ENCODE measurements around the gene UBA6. TPM values are rescaled to one million over a fixed set of nuclear protein-coding genes. Genes with fewer than 3 reads are reported as not detected.

UBA6 gene
- 74.2 and 90.0 TPM in 2 replicates for total RNA-seq
- 92.8 and 127 TPM in 2 replicates for polyA plus RNA-seq
- 23.7 and 31.6 TPM in 2 replicates for polyA plus RNA-seq (2012)
- 4.9 and 17.0 TPM in 2 replicates for polyA minus RNA-seq (ENCODE audit: low replicate concordance)

DNA sequence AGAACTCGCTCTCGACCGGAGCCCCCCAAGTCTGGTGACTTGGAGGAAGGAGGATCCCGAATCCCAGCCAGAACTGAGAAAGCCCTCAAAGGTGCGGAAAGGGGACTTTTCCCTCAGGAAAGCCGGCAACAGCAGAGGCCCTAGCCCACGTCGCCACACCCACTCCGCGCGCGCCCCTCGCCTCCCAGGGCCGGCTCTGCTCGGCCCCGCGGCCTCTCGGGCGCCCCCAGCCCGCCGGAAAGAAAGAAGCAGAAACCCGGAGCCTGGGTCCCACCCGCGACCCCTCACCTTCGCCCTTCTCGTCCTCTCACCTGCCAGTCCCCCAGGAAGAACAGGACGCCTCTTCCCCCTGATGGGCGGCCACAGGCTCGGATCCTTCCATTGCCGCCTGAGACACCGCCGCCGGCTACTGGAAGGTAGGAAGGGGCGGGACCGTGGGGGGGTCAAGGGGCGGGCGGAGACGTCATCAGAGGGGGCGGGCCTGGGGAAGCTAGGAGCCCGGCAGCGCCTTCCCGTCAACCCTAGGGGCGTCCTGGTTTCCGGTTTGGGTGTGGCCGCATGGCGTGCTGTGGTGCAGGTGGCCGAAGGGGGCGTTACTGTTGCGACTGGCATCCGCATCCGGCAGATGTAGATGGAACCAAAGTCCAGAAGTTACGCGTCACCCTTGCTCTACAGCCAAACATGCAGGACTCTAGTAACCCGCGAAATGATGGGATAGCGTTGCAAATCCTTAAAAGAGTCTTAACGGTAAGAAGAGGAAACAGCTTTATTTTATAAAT is at the start of gene UBA6:
UBA6 (minus strand) TSS at position 418 of the 779 bp plus-strand sequence; CDS start at position 382, 36 bp downstream.
- H4K20me1 ChIP-seq (ENCODE audit: control insufficient read depth, extremely low read depth, insufficient read depth, low read length): no peaks in the 10 kb centered on the region

DNA sequence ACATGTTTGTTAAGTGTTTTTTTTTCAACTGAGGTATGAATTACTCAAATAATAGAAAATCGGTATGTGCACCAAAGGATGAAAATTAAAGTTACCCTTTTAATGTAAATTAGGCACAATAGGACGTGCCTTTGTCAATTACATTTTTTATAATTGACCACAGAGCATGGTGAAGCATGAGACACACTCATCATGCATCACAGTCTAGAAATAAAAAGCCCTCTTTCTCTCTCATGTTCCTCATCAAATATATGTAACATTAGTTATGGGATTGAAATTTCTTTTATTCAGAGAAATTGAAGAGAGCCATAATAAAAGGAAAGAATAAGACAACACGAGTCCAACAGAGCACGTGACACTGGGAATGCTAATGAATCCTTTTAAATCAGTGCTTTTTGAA is 49.7 kb upstream of the UBA6 start:
- peak in 1 of 2 donors; percentile 20 for DNase-seq (ENCODE audit: low read depth in 2 of 2)
- no peak overlapping the region for H3K27ac ChIP-seq (ENCODE audit: insufficient read depth, low read length)
- H3K4me3 ChIP-seq (replicated peaks in 1 of 4; ENCODE audit: control extremely low read depth in 1 of 4, insufficient read depth in 1 of 4, low read depth in 3 of 4, low read length in 4 of 4): no peak overlapping the region
- H3K9ac ChIP-seq (ENCODE audit: insufficient read depth, low read length): no peak overlapping the region
- H2AFZ ChIP-seq (ENCODE audit: low read length): no peak overlapping the region
- TF ChIP-seq, protein P1, sequence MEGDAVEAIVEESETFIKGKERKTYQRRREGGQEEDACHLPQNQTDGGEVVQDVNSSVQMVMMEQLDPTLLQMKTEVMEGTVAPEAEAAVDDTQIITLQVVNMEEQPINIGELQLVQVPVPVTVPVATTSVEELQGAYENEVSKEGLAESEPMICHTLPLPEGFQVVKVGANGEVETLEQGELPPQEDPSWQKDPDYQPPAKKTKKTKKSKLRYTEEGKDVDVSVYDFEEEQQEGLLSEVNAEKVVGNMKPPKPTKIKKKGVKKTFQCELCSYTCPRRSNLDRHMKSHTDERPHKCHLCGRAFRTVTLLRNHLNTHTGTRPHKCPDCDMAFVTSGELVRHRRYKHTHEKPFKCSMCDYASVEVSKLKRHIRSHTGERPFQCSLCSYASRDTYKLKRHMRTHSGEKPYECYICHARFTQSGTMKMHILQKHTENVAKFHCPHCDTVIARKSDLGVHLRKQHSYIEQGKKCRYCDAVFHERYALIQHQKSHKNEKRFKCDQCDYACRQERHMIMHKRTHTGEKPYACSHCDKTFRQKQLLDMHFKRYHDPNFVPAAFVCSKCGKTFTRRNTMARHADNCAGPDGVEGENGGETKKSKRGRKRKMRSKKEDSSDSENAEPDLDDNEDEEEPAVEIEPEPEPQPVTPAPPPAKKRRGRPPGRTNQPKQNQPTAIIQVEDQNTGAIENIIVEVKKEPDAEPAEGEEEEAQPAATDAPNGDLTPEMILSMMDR (conservative IDR thresholded peaks at IDR 0.05 in 1 of 2, IDR thresholded peaks at IDR 0.05 in 1 of 2; ENCODE audit: low read depth in 1 of 2, low read length in 2 of 2): no peak
- no peak for TF ChIP-seq EZH2 (IDR thresholded peaks at IDR 0.05; ENCODE audit: low read length, missing control alignments)
- H3K4me2 ChIP-seq (ENCODE audit: extremely low read depth, insufficient read depth, low read length): no peak overlapping the region
- no peaks in the 10 kb centered on the region for H3K4me1 ChIP-seq (ENCODE audit: control insufficient read depth, extremely low read depth, insufficient read depth, low read length)
- no peaks in the 10 kb centered on the region for H3K27me3 ChIP-seq (ENCODE audit: control insufficient read depth, insufficient read depth, low read length)
- H4K20me1 ChIP-seq (ENCODE audit: control insufficient read depth, extremely low read depth, insufficient read depth, low read length): no peaks in the 10 kb centered on the region
- H3K79me2 ChIP-seq (ENCODE audit: control insufficient read depth, insufficient read depth, low read length): no peaks in the 10 kb centered on the region
- no peaks in the 10 kb centered on the region for H3K36me3 ChIP-seq (ENCODE audit: control insufficient read depth, insufficient read depth, low read length)
- H3K9me3 ChIP-seq (ENCODE audit: control insufficient read depth, insufficient read depth, low read depth, low read length): no peaks in the 10 kb centered on the region

More for the DNA sequence above, at the start of gene UBA6:
- peak; percentile 94 to 96 for DNase-seq (ENCODE audit: low read depth in 2 of 2)
- no peaks in the 10 kb centered on the region for H3K27me3 ChIP-seq (ENCODE audit: control insufficient read depth, insufficient read depth, low read length)
- H3K36me3 ChIP-seq (ENCODE audit: control insufficient read depth, insufficient read depth, low read length): no peaks in the 10 kb centered on the region
- H3K27ac ChIP-seq (ENCODE audit: insufficient read depth, low read length): peak within 1 kb of the TSS; percentile 95
- peak within 1 kb of the TSS; percentile 63 for H2AFZ ChIP-seq (ENCODE audit: low read length)
- peak within 1 kb of the TSS; percentile 84 to 99 (median 94) for H3K4me3 ChIP-seq (replicated peaks in 1 of 4; ENCODE audit: control extremely low read depth in 1 of 4, insufficient read depth in 1 of 4, low read depth in 3 of 4, low read length in 4 of 4)
- H3K9me3 ChIP-seq (ENCODE audit: control insufficient read depth, insufficient read depth, low read depth, low read length): no peaks in the 10 kb centered on the region
- H3K4me1 ChIP-seq (ENCODE audit: control insufficient read depth, extremely low read depth, insufficient read depth, low read length): no peaks in the 10 kb centered on the region
- peaks cover 42% of the 10 kb centered on the region for H3K79me2 ChIP-seq (ENCODE audit: control insufficient read depth, insufficient read depth, low read length)
- peak within 1 kb of the TSS; percentile 91 for H3K4me2 ChIP-seq (ENCODE audit: extremely low read depth, insufficient read depth, low read length)
- peak within 1 kb of the TSS; percentile 95 for H3K9ac ChIP-seq (ENCODE audit: insufficient read depth, low read length)
- no peak for TF ChIP-seq EZH2 (IDR thresholded peaks at IDR 0.05; ENCODE audit: low read length, missing control alignments)
- TF ChIP-seq, protein P1 (conservative IDR thresholded peaks at IDR 0.05 in 1 of 2, IDR thresholded peaks at IDR 0.05 in 1 of 2; ENCODE audit: low read depth in 1 of 2, low read length in 2 of 2): peak; percentile 38 to 43

DNA sequence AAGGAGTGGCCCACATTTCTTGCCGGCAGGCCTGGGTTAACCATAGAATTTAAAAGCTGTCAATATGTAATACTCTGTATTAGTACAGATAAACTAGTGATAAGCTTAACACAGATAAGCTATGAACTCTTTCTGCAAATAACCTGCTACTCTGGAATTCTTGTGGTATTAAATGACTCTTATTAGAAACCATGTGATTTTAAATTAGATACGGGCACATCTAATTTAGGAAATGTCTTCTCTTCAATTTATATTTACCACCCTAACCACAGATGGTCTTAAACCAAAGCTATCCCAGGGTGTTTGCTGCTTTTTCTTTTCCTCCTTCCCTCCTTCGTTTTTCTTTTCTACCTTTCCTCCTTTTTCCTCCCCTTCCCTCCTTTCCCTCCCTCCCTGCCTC is 48.3 kb upstream of the UBA6 start:
- no peaks in the 10 kb centered on the region for H4K20me1 ChIP-seq (ENCODE audit: control insufficient read depth, extremely low read depth, insufficient read depth, low read length)
- H3K4me1 ChIP-seq (ENCODE audit: control insufficient read depth, extremely low read depth, insufficient read depth, low read length): no peaks in the 10 kb centered on the region
- H3K79me2 ChIP-seq (ENCODE audit: control insufficient read depth, insufficient read depth, low read length): no peaks in the 10 kb centered on the region
- no peaks in the 10 kb centered on the region for H3K9me3 ChIP-seq (ENCODE audit: control insufficient read depth, insufficient read depth, low read depth, low read length)
- no peak overlapping the region for H3K27ac ChIP-seq (ENCODE audit: insufficient read depth, low read length)
- no peak for DNase-seq (ENCODE audit: low read depth in 2 of 2)
- H3K36me3 ChIP-seq (ENCODE audit: control insufficient read depth, insufficient read depth, low read length): no peaks in the 10 kb centered on the region
- H3K4me2 ChIP-seq (ENCODE audit: extremely low read depth, insufficient read depth, low read length): no peak overlapping the region
- TF ChIP-seq, protein P1 (conservative IDR thresholded peaks at IDR 0.05 in 1 of 2, IDR thresholded peaks at IDR 0.05 in 1 of 2; ENCODE audit: low read depth in 1 of 2, low read length in 2 of 2): no peak
- TF ChIP-seq EZH2 (IDR thresholded peaks at IDR 0.05; ENCODE audit: low read length, missing control alignments): no peak
- no peak overlapping the region for H3K9ac ChIP-seq (ENCODE audit: insufficient read depth, low read length)
- no peak overlapping the region for H3K4me3 ChIP-seq (replicated peaks in 1 of 4; ENCODE audit: control extremely low read depth in 1 of 4, insufficient read depth in 1 of 4, low read depth in 3 of 4, low read length in 4 of 4)
- no peaks in the 10 kb centered on the region for H3K27me3 ChIP-seq (ENCODE audit: control insufficient read depth, insufficient read depth, low read length)
- no peak overlapping the region for H2AFZ ChIP-seq (ENCODE audit: low read length)
